Raji (cell line): ENCODE measurements around the gene HNRNPUL1.

Experiments
- POLR2A ChIP-seq: IDR thresholded peaks from 2 replicates; pipeline ENCODE4 v1.6.1; 2011; ENCODE audit warnings: low read depth, low read length, control low read depth; ENCODE audit not compliant: insufficient read depth

Gene HNRNPUL1

GRCh38 chr19:41263850-41264580, at the start of gene HNRNPUL1:
Gene HNRNPUL1 (plus strand): TSS chr19:41264372. CDS start chr19:41264504, 132 bp downstream.
- 0 out of 2 replicates have a peak, but pooled peaks have one; percentile 19 for TF ChIP-seq POLR2A

- no peak for TF ChIP-seq POLR2A
Observed at GRCh38 chr19:41217741-41218140, 46.4 kb upstream of the HNRNPUL1 start.

GRCh38 chr19:41218249-41218614, 45.9 kb upstream of the HNRNPUL1 start:
- no peak for TF ChIP-seq POLR2A

- TF ChIP-seq POLR2A: no peak
Observed at GRCh38 chr19:41218615-41219507, 45.3 kb upstream of the HNRNPUL1 start, which contains the start of gene AXL. Gene AXL (plus strand): TSS chr19:41219223. CDS start chr19:41219393, 170 bp downstream.

GRCh38 chr19:41219924-41220567, 44.1 kb upstream of the HNRNPUL1 start:
- no peak for TF ChIP-seq POLR2A

- TF ChIP-seq POLR2A: no peak
Observed at GRCh38 chr19:41220811-41221210, 43.4 kb upstream of the HNRNPUL1 start.

- no peak for TF ChIP-seq POLR2A
Observed at GRCh38 chr19:41221514-41222205, 42.5 kb upstream of the HNRNPUL1 start.

GRCh38 chr19:41222240-41222639, 41.9 kb upstream of the HNRNPUL1 start:
- no peak for TF ChIP-seq POLR2A

- no peak for TF ChIP-seq POLR2A
Observed at GRCh38 chr19:41223431-41224234, 40.5 kb upstream of the HNRNPUL1 start.

GRCh38 chr19:41224632-41225031, 39.5 kb upstream of the HNRNPUL1 start:
- no peak for TF ChIP-seq POLR2A

- no peak for TF ChIP-seq POLR2A
Observed at GRCh38 chr19:41225238-41226052, 38.7 kb upstream of the HNRNPUL1 start.

- TF ChIP-seq POLR2A: no peak
Observed at GRCh38 chr19:41226053-41226873, 37.9 kb upstream of the HNRNPUL1 start.

GRCh38 chr19:41226874-41227390, 37.2 kb upstream of the HNRNPUL1 start:
- TF ChIP-seq POLR2A: no peak

- TF ChIP-seq POLR2A: no peak
Observed at GRCh38 chr19:41228486-41228885, 35.7 kb upstream of the HNRNPUL1 start.
